HG02938 (cell line): Measurements from ENCODE around the gene ITGA11.

Source experiments
- ATAC-seq: cut with Tn5 transposase; IDR thresholded peaks from one replicate; pipeline ENCODE4 v1.9.1; 2021; ENCODE audit warnings: mild to moderate bottlenecking, moderate library complexity; ENCODE audit not compliant: unreplicated experiment

The ITGA11 gene

DNA sequence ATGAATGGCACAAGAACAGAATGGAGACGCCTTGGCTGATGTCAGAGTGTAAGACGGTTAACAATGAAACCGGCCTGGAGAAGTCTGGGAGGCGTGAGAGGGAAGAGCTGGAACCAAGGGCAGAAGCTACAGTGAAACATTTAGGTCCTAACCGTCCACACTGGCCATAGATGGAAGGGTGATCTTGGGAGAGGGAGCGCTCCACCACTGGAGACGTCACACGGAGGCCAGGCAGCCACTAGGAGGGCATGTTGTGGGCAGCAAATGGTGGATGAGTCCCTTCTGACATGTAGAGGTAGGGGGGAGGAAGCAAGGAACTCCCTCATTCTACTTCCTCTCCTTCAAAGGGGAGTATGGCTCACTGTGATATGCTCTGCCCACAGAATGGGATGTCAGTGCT, 130.7 kb downstream of the ITGA11 start:
- no peak for ATAC-seq

DNA sequence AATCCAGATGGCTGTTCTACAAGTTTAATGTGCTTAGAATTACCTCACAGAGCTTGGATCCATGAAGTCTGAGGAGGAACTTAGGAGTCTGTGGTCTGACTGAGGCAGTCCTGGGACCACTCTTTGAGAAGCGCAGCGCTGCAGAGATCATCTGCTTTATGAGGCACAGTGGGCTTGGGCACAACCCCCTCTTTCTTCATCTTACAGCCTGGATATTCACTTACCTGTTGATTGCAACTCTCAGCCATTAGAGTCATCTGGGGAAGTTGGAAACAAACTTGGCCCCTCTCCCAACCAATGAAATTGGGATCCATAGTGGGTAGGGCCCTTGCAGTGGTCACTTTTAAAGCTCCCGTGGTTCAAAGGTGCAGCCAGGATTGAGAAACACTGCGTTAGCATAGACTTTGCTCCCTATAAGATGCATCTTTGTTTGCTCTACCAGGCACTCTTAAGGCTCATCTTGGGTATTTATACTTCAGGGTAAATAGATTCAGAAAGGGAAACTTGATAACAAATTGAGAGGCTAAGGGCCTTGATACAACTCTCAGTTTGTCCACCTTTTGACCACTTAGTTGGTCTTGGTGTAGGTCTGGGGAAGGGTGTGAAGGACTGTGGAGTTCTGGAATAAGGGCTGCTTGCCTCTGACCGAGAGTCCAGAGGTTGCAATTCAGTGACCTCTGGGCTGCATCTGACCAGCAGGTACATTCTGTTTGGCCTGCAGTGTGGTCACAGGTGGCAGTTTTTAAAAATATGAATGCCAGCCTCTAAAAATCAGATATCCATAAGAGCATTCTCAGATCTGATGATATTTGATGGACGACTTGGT, 131.6 kb downstream of the ITGA11 start:
- ATAC-seq: no peak

DNA sequence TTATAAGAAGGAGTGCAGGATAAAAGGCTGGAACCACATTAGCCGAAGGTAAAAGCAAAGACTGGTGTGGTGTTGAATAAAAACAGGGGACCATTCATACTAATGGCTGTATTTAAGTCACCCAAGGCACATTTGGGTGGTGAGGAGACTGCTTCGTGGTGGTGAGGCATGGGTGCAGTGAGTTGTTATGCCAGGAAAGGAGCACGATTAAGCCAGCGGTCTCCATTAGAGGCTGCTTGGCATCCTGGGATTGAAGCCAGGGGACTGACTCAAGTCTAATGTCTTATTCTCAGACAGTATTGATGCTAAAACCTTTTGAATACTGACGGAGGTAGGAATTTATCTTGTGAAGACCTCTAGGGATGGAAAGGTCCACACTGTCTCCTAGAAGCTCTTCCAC, 132.5 kb downstream of the ITGA11 start:
- no peak for ATAC-seq

DNA sequence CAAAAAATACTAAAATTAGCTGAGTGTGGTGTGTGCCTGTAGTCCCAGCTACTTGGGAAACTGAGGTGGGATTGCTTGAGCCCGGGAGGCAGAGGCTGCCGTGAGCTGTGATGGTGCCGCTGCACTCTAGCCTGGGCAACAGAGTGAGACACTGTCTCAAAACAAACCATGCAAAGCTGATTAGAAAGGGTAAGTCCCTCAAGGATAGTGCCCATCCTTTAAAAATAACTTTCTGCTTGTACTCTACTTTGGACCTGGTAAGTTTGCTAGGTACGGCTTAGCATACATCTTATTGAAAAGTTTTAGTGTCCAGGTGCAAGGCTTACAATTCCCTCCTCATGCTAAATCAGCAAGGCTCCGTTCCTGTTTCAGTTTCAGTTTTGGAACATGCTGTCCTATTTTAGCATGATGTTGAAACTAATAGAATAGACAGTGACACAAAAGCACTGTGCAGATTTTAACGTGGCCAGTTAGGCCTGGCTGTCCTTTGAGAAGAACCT, 133.0 kb downstream of the ITGA11 start:
- peak; percentile 74 for ATAC-seq

DNA sequence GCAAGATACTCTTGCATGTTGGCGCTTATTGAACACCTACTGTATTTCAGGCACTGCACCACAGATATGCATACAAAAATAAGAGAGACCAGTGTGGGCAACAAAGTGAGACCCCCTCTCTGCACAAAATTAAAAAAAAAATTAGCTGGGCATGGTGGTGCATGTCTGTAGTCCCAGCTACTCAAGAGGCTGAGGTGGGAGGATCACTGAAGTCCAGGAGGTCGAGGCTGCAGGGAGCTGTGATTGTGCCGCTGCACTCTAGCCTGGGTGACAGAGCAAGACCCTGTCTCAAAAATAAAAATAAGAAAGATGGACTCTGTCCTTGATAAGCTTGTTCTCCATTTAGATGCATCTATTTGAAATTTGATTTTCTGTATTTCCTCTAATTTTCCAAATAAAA, 133.6 kb downstream of the ITGA11 start:
- ATAC-seq: no peak

DNA sequence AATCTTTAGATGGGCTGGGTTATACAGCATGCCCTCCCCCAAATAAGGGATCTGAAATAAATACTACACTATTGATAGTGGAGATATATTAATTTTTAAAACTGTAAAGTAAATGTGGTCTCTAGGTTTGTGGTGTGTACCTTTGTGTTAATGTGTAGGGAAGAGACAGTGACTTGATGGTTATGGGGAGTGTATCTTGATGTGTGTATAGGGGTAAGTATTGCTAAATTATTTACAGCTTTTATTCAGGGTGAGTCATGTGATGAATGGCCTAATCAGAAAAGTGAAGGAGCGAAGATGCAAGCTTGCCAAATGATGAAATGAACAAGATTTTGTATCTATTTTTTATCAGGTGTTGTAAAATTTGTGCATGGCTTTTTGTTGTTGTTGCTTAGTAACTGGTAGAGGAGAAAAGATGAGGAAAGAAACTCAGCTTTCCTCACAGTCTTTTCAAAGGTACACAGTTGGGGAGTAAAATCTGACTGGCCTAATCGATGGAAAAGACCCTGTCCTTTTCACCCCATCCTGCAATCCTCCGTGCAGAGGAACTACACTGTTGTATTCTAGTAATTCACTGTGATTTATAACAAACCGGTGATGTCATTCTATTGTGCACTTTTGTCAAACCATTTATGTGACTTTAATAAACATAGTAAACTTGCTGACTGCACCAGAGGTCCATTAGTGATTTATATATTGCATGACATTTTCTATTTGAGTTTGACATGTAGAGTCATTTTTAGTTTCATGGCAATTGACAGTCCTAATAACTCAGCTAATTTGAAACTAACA, 136.8 kb downstream of the ITGA11 start:
- ATAC-seq: no peak

DNA sequence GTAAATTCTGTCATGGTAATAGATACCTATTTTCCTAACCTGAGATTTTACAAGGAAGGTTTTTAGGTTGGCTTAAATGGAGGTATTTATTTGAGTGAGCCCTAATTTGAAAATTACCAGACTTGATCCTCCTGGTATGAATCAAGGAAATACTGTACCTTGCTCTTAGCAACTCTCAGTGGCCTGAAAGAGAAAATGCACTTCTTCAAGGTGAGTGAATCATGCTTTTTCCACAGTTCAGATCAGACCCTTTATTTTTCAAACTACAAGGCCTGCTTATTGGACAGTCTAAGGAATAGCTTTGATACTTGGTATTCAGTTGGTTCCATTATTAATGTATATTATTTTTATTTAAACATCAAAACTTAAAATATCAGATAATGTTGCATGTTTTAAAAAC, 139.0 kb downstream of the ITGA11 start:
- ATAC-seq: no peak

DNA sequence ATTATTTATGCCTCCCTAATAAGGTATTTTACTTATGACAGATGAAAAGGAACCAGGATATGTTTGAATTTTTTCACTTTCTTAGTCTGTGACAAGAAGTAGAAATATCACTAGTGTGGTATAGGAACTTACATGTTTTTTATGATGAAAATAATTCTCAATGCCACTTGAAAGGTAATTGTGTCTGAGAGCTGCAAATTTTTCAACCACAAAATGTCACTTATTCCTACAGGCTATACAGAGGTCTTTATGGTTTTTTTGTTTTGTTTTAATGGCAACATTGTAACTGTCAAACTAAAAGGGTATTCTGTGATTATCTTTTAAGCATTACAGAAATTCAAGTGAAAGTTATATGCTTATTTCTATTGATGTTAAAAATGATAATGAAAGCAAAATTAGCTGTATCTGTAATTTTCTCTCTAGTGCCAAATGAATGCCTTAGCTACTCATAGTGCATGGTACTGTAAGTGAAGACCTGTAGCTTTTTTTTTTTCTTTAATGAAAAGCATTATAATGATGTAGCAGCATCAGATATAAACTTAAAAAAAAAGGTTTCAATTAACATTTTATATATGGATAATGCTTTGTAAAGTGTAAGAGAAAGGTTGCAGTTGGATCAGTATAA, 139.7 kb downstream of the ITGA11 start:
- no peak for ATAC-seq

DNA sequence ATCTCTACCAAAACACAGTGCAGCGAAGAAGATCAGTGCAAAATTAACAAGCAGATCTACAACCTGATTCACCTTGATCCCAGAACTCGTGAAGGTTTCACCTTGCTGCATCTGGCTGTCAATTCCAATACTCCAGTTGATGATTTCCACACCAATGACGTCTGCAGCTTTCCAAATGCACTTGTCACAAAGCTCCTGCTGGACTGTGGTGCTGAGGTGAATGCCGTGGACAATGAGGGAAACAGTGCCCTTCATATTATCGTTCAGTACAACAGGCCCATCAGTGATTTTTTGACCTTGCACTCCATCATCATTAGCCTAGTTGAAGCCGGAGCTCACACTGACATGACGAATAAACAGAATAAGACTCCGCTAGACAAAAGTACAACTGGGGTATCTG, 141.2 kb downstream of the ITGA11 start:
- no peak for ATAC-seq

DNA sequence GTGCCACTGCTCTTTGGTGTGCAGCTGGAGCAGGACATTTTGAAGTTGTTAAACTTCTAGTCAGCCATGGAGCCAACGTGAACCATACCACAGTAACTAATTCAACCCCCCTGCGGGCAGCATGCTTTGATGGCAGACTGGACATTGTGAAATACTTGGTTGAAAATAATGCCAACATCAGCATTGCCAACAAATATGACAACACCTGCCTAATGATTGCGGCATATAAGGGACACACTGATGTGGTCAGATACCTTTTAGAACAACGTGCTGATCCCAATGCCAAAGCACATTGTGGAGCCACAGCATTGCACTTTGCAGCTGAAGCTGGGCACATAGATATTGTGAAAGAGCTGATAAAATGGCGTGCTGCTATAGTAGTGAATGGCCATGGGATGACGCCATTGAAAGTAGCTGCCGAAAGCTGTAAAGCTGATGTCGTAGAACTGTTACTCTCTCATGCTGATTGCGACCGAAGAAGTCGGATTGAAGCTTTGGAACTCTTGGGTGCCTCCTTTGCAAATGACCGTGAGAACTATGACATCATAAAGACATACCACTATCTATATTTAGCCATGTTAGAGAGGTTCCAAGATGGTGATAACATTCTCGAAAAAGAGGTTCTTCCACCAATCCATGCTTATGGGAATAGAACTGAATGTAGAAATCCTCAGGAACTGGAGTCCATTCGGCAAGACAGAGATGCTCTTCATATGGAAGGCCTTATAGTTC, 142.2 kb downstream of the ITGA11 start:
- ATAC-seq: no peak

DNA sequence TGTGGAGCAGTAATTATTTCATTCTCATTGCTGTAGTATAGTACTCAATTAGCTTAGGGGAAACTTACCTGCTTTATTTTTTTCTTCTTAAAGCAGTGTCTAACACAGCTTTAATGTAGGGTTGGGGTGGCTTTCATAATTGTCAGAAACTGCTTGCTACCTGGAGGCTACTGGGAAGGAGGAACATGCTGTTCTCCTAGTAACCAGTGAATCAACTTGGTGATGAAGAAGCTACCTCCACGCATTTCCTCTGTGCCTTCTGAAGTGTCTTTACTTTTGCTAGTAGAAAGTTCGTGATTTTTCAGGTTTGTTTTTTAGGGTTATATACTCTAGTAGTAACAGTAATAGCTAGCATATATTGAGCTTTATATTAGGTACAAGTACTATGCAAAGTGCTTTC, 142.9 kb downstream of the ITGA11 start:
- no peak for ATAC-seq

DNA sequence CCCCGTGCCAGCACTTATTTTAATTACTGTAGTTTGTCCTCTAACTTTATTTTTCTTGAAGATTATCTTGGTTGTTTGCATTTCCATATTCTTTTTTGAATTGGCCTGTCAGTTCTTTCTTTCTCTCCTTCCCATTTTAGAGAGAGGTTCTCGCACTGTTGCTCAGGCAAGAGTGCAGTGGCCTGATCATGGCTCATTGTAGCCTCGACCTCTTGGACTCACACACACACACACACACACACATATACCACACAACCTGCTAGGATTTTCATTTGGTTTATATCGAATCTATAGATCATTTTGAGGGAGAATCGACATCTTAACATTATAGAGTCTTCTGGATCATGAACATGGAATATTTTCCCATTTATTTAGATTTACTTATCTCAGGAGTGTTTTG, 145.7 kb downstream of the ITGA11 start:
- no peak for ATAC-seq

DNA sequence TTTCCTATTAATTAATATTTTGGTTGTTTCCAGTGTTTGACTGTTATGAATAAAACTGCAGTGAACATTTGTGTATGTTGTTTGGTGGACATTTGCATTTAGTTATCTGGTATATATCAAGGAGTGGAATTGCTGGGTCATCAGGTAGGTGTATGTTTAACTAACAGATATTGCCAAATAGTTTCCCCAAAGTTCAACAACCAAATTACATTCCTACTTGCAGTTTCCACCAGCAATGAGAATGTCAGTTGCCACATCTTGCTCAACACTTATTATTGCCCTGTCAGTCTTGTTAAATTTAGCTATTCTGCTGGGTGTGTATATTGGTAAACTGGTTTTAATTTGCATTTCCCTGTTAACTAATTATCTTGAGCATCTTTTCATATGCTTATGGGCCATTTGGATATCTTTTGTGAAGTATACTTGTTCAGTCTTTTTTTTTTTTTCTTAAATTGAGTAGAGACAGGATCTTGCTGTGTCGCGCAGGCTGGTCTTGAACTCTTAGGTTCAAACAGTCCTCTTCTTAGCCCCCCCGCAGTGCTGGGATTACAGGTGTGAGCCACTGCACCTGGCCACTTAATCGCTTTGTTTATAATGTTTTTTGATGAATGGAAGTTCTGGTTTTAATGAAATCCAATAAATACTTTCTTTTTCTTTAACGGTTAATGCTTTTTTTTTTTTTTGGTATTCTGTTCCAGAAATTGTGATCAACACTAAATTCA, 146.5 kb downstream of the ITGA11 start:
- ATAC-seq: no peak

DNA sequence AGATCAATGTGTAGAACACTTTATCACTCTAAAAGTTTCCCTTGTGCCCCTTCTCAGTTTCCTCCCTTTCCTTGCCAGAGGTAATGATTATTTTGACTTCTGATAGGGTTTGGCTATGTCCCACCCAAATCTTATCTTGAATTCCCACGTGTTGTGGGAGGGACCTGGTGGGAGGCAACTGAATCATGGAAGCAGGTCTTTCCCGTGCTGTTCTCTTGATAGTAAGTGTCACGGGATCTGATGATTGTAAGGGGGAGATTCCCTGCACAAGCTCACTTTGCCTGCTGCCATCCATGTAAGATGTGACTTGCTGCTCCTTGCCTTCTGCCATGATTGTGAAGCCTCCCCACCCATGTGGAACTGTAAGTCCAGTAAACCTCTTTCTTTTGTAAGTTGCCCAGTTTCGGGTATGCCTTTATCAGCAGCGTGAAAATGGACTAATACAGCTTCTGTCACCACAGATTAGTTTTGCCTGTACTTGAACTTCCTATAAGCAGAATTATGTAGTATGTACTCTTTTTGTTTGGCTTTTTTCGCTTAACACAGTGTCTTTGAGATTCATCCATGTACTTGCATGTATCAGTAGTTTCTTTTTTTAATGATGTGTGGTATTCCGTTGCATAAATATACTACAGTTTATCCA, 147.2 kb downstream of the ITGA11 start:
- ATAC-seq: no peak

DNA sequence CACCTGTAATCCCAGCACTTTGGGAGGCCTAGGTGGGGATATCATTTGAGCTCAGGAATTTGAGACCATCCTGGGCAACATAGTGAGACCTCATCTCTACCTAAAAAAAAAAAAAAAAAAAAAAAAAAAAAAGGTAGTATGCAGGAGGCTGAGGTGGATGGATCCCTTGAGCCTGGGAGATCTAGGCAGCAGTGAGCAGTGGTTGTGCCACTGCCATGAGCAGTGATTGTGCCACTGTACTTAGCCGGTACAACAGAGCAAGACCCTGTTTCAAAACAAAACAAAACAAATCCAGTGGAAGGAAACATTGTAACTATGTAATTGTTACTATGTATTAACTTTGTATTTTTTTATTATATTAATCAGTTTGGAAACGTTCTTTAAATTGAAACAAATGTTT, 148.6 kb downstream of the ITGA11 start:
- no peak for ATAC-seq

DNA sequence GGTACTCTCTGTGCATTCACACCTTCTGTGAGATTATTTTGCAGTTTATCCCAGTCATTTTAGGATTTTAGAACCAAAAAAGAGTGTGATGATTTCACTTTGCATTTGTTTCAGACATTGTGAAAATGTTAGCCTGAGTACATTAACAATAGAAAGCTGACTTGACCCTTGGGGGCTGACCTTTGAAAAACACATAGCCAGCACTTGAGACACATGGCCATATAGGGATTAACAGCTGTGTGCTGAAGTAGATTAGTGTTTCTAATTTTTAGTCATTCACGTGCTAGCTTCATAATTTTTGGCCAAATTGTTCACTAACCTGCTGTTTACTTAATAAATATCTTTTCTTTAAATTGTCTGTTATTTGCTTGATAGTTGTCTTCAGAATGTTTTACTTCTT, 151.0 kb downstream of the ITGA11 start:
- no peak for ATAC-seq

DNA sequence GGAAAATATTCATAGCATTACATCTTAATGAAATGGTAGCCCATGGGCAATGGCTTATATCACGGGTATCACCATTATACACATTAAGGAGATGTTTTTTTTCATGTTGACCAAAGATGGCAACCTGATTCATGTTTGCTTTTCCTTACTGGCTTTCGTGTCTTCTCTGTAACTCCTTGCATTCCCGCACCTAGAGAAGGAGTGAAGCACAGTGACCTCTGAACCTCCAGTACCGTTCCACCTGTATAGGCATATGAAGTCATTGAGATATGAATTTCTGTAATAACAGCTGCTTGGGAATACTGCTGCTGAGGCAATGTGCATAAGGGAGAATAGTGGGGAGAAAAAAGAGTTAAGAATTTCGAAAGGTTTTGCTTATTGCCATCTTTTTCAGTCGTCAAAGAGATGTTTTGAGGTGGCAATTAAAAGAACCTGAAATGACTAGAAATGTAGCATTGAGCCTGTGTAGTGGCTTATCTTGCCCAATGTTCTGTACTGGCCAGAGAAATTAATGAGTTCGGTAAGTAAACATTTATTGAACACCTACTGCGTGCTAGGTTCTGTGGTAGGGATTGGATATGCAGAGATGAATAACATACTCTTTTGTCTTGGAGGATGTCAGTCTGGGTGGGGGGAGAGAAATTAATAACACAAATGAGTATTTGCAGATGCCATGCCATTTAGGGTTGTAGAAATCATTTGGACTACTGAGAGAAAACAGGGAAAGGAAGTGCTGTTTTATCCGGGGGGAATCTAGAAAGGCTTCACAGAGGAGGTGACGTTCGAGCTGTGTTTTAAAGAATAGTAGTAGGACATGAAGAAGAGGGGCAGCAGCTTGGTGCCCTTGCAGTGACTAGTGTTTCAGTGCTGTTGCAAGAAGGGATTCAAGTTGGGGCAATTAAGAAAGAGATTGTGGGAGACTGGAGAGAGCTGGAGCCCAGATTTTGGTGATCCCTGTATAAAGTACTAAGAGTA, 151.9 kb downstream of the ITGA11 start:
- ATAC-seq: no peak

DNA sequence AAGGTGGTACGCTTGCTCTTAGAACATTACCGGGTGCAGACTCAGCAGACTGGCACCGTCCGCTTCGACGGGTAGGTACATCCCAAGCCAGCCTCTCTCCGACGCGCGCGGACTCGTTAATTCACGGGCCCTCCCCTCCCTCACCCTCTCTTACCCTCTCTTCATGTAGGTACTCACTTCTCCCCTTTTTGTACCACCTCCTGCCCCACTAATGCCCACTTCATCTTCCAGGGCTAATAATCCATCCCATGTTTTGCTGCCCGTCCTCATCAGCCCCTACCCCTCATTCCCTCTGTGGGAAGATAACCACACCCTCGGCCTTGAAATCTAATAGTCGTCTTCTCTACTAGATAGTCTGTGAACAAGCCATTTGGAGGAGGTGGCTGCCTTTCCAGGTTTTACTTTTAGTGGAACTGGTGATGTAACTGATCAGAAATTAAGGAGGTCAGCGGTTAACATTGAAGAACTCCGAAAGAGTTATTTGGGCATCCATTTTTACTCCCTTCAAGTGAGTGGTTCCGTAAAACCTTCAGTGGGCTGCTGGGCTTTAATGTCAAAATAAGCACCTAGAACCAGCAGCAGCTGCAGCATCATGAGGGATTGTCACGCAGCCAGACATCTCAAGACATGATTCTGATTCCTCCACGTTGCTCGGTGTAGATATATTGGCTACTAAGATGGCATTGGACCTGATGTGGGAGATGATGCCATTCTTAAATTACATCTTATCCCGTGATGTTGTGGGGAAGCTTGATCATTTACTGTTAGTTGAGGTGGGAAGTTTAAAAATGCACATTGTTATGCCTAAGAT, 153.2 kb downstream of the ITGA11 start:
- ATAC-seq: no peak
